ENCODE data around the gene EFCAB12. TPM values are rescaled to one million over a fixed set of nuclear protein-coding genes. Genes with fewer than 3 reads are reported as not detected.
"Not testable (repeated sequence)": the region's sequence is repeated elsewhere in the genome, so short reads cannot be mapped to it uniquely, and the experiment has no call there.

Gene EFCAB12
- total and polyA plus RNA-seq, 10 of the 15 experiments (the other 5 are each of a cell fraction or from before 2014, with no cell fraction given): 0.02 to 0.85 (median 0.33) TPM

GRCh38 chr3:129386984-129387383 is 41.5 kb downstream of the EFCAB12 start (continued):
- TF ChIP-seq PRDM15 (CRISPR knock-in tag; IDR thresholded peaks at IDR 0.05) (no peak), ASH2L (IDR thresholded peaks at IDR 0.05; ENCODE audit: borderline replicate concordance, low read depth) (no peak), SREBF1 (IDR thresholded peaks at IDR 0.05; ENCODE audit: low read length) (no peak), CBX5 (IDR thresholded peaks at IDR 0.05; ENCODE audit: low read depth) (no peak)

GRCh38 chr3:129385507-129385906 is 42.9 kb downstream of the EFCAB12 start:
- CTCF ChIA-PET: interaction anchor here (6.0 kb wide), 1 partner anchor 50 kb away, joined by 60 read pairs; no protein-coding TSS in a partner anchor
- H2AFZ ChIP-seq (ENCODE audit: control insufficient read depth, low read depth, low read length); H3K9me3 ChIP-seq (replicated peaks; ENCODE audit: control insufficient read depth, insufficient read depth, low read length); DNase-seq (ENCODE audit: low read depth, low spot score); H3K9ac ChIP-seq (ENCODE audit: control insufficient read depth, insufficient read depth, low read length); H3K79me2 ChIP-seq (ENCODE audit: control insufficient read depth, insufficient read depth, low read length); H3K36me3 ChIP-seq (ENCODE audit: control insufficient read depth in 2 of 2, insufficient read depth in 2 of 2, low read length in 1 of 2); H3K27me3 ChIP-seq (replicated peaks in 1 of 2; ENCODE audit: control insufficient read depth in 2 of 2, insufficient read depth in 2 of 2, low read length in 1 of 2); BruUV-seq (replicated peaks); H3K4me2 ChIP-seq (ENCODE audit: control insufficient read depth, insufficient read depth); in situ Hi-C loops (cut with MboI); FAIRE-seq; POLR2A ChIA-PET; H3K27ac ChIP-seq (ENCODE audit: control insufficient read depth, insufficient read depth); ATAC-seq; H3K4me3 ChIP-seq; H4K20me1 ChIP-seq (ENCODE audit: control insufficient read depth, insufficient read depth); H3K4me1 ChIP-seq (ENCODE audit: control insufficient read depth, insufficient read depth, low read length): not testable (repeated sequence)
- 83% methylated on average over 8 of the region's 8 CpGs for WGBS (ENCODE audit: insufficient coverage, insufficient replicate concordance, low lambda C conversion rate, missing lambda C conversion rate)
- intact Hi-C loops (cut with micrococcal nuclease; ENCODE audit: unreplicated experiment): loop anchor here (10.0 kb wide), 2 partner anchors 109 to 239 kb away; no protein-coding TSS in a partner anchor
- SMC1A ChIA-PET (ENCODE audit: uncharacterized antibody, unreplicated experiment): interaction anchor here (1.4 to 4.4 kb wide), 3 partner anchors 15 to 48 kb away, joined by 3 to 72 read pairs (median 6); no protein-coding TSS in a partner anchor
- RAD21 ChIA-PET (ENCODE audit: unreplicated experiment): interaction anchor here (0.9 to 5.8 kb wide), 3 partner anchors 43 to 105 kb away, joined by 3 to 78 read pairs (median 3); partner anchors contain the start of gene EFCAB12

Measured in GM12878 (cell line).